ENCODE results near the gene TPM4.
A peak's percentile ranks its signal among the peaks of the same experiment; 100 is the strongest.

The TPM4 gene

DNA sequence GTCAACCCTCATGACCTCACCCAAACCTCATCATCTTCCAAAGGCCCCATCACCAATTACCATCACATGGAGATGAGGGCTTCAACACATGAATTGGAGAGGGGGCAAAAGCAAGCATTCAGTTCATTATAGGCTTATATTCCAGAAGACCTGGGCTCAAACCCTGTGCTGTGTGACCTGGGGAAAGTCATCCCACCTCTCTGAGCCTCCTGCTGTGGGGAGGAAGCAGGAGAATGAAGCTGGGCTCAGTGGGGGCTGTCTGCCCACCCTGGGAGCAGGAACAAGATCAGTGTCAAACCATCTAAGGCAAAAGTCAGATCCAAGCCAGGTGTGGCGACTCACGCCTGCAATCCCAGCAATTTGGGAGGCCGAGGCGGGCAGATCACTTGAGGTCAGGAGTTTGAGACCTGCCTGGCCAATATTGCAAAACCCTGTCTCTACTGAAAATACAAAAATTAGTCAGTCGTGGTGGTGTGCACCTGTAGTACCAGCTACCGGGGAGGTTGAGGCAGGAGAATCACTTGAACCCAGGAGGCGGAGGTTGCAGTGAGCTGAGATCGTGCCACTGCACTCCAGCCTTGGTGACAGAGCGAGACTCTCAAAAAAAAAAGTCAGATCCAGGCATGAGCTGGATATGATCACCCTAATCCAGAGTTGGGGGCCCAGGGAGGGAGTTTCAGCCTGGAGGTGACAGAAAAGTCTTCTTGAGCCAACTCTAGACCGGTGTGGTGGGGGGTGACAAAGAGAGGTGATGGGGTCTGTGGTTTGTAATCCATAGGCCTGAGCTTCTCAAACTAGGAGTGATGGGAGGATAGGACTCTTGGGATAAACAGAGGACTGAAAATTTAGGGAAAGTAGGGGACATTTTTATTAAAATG, 1.6 kb upstream of the TPM4 start:
- no peak for DNase-seq (ENCODE audit: low read depth)
- H3K4me3 ChIP-seq (ENCODE audit: low read depth, low read length) = no peak overlapping the region
- in situ Hi-C loops (cut with HindIII; ENCODE audit: low sequenced_read_pairs) = no loop called here
- TF ChIP-seq, protein P1, sequence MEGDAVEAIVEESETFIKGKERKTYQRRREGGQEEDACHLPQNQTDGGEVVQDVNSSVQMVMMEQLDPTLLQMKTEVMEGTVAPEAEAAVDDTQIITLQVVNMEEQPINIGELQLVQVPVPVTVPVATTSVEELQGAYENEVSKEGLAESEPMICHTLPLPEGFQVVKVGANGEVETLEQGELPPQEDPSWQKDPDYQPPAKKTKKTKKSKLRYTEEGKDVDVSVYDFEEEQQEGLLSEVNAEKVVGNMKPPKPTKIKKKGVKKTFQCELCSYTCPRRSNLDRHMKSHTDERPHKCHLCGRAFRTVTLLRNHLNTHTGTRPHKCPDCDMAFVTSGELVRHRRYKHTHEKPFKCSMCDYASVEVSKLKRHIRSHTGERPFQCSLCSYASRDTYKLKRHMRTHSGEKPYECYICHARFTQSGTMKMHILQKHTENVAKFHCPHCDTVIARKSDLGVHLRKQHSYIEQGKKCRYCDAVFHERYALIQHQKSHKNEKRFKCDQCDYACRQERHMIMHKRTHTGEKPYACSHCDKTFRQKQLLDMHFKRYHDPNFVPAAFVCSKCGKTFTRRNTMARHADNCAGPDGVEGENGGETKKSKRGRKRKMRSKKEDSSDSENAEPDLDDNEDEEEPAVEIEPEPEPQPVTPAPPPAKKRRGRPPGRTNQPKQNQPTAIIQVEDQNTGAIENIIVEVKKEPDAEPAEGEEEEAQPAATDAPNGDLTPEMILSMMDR (IDR thresholded peaks at IDR 0.05; ENCODE audit: low read depth, low read length, missing control alignments) = no peak

DNA sequence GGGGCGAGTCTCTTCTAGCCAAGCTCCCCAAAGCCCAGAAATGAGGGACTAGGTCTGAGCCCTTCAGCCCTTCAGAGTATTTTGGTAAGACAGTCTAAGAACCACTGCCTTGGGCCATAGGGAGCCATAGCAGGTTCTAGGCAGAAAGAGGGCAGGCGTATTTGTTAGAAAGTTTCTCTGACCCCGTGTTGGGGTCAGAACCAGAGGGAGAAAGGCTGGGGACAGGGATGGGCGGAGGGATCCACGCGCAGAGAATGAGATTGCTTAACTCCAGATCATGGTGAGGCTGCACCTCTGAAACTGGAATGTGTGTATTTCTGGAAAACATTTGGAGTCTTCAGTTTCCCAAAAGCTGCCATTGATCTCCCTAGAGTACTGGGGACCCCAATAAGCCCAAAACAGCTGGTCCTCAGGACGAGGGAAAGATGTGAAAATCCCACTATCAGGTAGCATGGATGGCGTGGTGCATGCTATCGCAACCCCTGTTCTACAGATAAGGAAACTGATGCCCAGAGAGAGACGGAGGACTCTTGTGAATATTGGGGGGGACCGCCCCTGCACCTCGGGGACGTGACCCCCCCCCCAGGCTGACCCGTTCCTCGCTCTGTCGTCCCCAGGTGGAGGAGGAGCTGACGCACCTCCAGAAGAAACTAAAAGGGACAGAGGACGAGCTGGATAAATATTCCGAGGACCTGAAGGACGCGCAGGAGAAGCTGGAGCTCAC, 703 bp upstream of the TPM4 start:
- no peak for DNase-seq (ENCODE audit: low read depth)
- TF ChIP-seq, protein P1 (IDR thresholded peaks at IDR 0.05; ENCODE audit: low read depth, low read length, missing control alignments) = no peak
- peak overlapping the region; percentile 86 for H3K4me3 ChIP-seq (ENCODE audit: low read depth, low read length)
- in situ Hi-C loops (cut with HindIII; ENCODE audit: low sequenced_read_pairs) = no loop called here

DNA sequence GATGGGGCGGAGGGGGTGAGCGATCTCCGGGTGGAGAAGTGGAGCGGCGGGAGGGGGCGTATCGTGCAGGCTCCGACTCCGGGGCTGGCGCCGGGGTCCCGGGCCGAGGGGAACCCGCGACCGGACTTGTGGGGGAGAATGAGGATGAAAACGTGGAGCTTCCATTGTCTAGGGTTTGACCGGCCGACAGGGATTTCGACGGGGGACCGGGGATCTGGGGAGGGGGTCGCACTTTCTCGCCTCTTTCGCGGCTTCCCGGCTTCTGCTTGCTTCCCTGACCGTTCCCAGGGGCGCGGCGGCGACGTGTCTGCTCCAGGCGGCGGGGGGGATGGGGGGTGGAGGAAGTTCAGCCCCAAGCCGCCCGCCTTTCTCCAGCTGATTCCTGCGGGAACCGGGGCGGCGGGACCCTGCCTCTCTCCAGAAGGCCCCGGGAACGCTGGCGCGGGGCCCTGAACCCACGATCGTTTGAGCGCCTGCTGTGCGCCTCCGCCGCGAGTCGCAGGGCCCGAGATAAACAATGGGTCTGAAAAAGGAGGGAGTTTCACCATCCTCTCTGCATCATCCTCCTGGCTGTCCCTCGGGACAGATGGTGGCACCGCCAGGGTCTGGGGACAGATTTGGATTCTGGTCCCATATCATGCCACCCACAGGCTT, 790 bp downstream of the TPM4 start:
- TF ChIP-seq, protein P1 (IDR thresholded peaks at IDR 0.05; ENCODE audit: low read depth, low read length, missing control alignments) = no peak
- DNase-seq (ENCODE audit: low read depth) = no peak
- H3K4me3 ChIP-seq (ENCODE audit: low read depth, low read length) = peak overlapping the region; percentile 86
- in situ Hi-C loops (cut with HindIII; ENCODE audit: low sequenced_read_pairs) = no loop called here

DNA sequence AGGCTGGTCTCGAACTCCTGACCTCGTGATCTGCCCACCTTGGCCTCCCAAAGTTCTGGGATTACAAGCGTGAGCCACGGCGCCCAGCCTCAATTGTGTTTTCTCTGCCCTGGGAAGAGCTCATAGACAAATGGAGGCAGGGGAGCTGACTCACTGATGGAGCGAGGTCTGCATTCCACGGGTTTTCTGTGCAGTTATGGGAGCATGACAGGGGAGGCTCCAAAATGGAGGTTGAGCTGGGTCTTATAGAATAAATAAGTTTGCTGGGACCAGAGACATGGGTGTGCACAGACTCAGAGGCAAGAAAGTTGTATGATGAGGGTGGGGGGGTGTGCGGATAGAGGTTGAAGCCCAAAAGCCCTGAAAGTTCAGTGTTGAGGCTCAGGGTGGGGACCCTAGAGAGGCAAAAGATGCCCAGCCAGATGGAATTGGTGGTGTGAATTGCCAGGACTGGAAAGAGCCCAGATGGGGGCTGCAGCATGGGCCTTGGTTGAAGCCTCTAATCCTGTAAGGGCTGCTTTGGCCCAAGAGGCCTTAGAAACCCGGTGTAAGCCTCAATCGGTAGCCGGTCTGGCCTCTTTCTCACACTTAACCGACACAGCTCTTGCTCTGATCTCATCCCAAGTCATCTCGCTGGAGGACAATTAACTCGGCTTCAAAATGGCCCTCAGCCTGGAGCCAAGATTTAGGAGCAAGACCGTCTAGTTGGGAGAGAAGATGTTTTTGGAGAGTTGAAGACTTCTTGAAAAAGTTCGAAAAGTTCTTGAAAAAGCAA, 1.9 kb downstream of the TPM4 start:
- peak overlapping the region; percentile 86 for H3K4me3 ChIP-seq (ENCODE audit: low read depth, low read length)
- peak; percentile 29 for DNase-seq (ENCODE audit: low read depth)
- TF ChIP-seq, protein P1 (IDR thresholded peaks at IDR 0.05; ENCODE audit: low read depth, low read length, missing control alignments) = no peak
- in situ Hi-C loops (cut with HindIII; ENCODE audit: low sequenced_read_pairs) = no loop called here

DNA sequence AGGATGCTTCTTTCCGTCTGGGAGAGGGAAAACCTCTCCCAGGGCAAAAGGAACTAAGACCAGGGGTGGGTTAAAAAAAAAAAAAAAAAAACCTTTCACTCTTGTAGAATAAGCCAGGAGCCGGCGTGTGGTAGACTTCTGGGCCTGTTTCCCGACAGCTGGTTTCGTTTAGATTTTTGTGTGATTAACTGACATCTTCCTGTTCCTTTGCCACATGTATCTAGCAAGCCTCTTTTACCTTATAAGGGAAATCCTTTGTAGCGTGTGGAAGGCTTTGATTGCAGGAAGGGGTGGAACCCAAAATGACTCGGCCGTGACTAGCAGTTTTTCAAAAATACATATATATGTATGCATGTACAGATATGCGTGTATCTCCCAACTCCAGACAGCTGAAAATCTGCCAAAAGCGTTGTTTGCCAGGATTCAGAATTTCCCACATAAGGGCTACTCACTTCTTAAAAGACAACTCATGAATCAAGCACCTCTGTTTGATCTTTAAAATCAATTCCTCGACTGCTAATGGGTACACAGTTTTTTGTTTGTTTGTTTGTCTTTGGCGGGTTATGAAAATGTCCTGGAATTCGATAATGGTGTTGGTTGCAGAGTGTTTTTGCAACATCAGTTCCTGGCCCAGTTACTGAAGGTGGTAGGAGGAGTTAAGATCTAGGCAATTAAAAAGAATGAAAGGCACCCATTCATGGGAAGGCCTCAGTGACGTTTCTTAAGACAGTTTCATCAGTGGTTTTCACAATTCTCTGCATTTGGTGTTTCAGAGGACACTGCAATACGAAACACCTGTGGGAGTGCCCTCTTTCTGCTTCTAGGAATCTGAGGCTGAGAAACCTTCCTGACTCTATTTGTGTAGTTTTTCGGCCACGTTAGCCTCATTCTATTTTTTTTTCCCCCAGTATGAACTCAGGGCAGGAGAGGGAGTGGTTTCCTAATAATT, 2.7 kb downstream of the TPM4 start:
- peak overlapping the region; percentile 86 for H3K4me3 ChIP-seq (ENCODE audit: low read depth, low read length)
- in situ Hi-C loops (cut with HindIII; ENCODE audit: low sequenced_read_pairs) = no loop called here
- TF ChIP-seq, protein P1 (IDR thresholded peaks at IDR 0.05; ENCODE audit: low read depth, low read length, missing control alignments) = no peak
- DNase-seq (ENCODE audit: low read depth) = peak; percentile 95
